Stomach (tissue), 4 donors: ENCODE data around the gene VILL.

Experiments used
- EP300 ChIP-seq: sonication (generic); formaldehyde crosslinking; IDR thresholded peaks from one replicate; pipeline ENCODE4 v1.6.1; 2017; ENCODE audit warnings: antibody characterized with exemption
- POLR2A ChIP-seq, 4 donors: fragments of 450-650 bp; IDR thresholded peaks; one replicate each; pipeline ENCODE4 v1.6.1; 2016; ENCODE audit warnings: antibody characterized with exemption in 4 of 4, control low read depth in 2 of 4, mild to moderate bottlenecking in 1 of 4, moderate library complexity in 1 of 4
- TF ChIP-seq, protein P1 (sequence below), 7 experiments: fragments of 450-650 bp in 4 of 7; fragments of 200-600 bp in 3 of 7; sonication (generic) in 3 of 7; IDR thresholded peaks; one replicate each; pipeline ENCODE4 v1.5.1; 2016 to 2019; ENCODE audit warnings: antibody characterized with exemption in 7 of 7, control low read depth in 2 of 7, mild to moderate bottlenecking in 1 of 7

DNA sequence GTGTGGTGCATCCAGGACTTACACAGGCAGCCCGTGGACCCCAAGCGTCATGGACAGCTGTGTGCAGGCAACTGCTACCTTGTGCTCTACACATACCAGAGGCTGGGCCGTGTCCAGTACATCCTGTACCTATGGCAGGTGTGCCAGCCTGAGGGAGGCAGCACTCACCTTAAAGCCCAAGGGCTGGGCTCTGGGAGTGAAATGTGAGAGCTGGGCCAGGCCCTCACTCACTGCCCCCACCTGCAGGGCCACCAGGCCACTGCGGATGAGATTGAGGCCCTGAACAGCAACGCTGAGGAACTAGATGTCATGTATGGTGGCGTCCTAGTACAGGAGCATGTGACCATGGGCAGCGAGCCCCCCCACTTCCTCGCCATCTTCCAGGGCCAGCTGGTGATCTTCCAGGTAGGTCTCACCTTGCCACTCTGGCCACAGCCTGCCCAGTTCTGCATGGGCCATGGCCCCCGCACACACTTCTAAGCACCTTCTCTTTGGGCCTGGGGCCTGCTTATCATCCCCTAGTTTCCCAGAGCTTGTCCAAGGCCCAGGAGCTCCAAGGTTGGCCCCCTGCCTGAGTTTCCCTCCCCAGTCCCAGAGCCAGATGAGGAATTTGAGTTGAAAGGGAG lies 11.0 kb downstream of the VILL start:
- TF ChIP-seq, protein P1, sequence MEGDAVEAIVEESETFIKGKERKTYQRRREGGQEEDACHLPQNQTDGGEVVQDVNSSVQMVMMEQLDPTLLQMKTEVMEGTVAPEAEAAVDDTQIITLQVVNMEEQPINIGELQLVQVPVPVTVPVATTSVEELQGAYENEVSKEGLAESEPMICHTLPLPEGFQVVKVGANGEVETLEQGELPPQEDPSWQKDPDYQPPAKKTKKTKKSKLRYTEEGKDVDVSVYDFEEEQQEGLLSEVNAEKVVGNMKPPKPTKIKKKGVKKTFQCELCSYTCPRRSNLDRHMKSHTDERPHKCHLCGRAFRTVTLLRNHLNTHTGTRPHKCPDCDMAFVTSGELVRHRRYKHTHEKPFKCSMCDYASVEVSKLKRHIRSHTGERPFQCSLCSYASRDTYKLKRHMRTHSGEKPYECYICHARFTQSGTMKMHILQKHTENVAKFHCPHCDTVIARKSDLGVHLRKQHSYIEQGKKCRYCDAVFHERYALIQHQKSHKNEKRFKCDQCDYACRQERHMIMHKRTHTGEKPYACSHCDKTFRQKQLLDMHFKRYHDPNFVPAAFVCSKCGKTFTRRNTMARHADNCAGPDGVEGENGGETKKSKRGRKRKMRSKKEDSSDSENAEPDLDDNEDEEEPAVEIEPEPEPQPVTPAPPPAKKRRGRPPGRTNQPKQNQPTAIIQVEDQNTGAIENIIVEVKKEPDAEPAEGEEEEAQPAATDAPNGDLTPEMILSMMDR (IDR thresholded peaks at IDR 0.05), result no peak
- TF ChIP-seq POLR2A (IDR thresholded peaks at IDR 0.05) (no peak), EP300 (no peak)
